Gastroesophageal sphincter (tissue), 4 donors: ENCODE results near the gene NPHP4. TPM values are rescaled to one million over a fixed set of nuclear protein-coding genes. Genes with fewer than 3 reads are reported as not detected.

Experiments used
- ATAC-seq: fragments of 150-250 bp; one replicate; pipeline ENCODE4 v1.9.1; 2016; ENCODE audit warnings: mild to moderate bottlenecking, moderate library complexity
- H3K27ac ChIP-seq, 4 donors: fragments of 200-600 bp; sonication (generic) in 3 of 4; 1 replicate in 3 of 4; 2 replicates in 1 of 4; pipeline ENCODE4 v1.5.1; 2016 to 2019
- H3K27me3 ChIP-seq: fragments of 200-600 bp; sonication (generic); one replicate; pipeline ENCODE4 v1.5.1; 2019
- H3K36me3 ChIP-seq, 2 donors: fragments of 200-600 bp; sonication (generic); one replicate each; pipeline ENCODE4 v1.5.1; 2019; ENCODE audit warnings: control low read depth in 1 of 2
- H3K4me1 ChIP-seq, 3 donors: fragments of 200-600 bp; sonication (generic); 1 replicate in 2 of 3; 2 replicates in 1 of 3; pipeline ENCODE4 v1.5.1; 2016 to 2019; ENCODE audit warnings: control low read depth in 2 of 3
- H3K4me3 ChIP-seq, 2 donors: fragments of 200-600 bp; sonication (generic); one replicate each; pipeline ENCODE4 v1.5.1; 2019; ENCODE audit warnings: mild to moderate bottlenecking in 1 of 2, moderate library complexity in 1 of 2
- H3K9me3 ChIP-seq, 3 donors: fragments of 200-600 bp; sonication (generic); one replicate each; pipeline ENCODE4 v1.5.1; 2017 to 2019; ENCODE audit warnings: control low read depth in 2 of 3
- CTCF ChIP-seq, 4 experiments: fragments of 200-600 bp in 2 of 4; fragments of 450-650 bp in 2 of 4; sonication (generic) in 1 of 4; IDR thresholded peaks; one replicate each; pipeline ENCODE4 v1.5.1; 2017 to 2019; ENCODE audit warnings: antibody characterized with exemption in 4 of 4, mild to moderate bottlenecking in 2 of 4, moderate library complexity in 2 of 4
- EP300 ChIP-seq: sonication (generic); formaldehyde crosslinking; IDR thresholded peaks from one replicate; pipeline ENCODE4 v1.6.1; 2017; ENCODE audit warnings: antibody characterized with exemption, mild to moderate bottlenecking
- POLR2A ChIP-seq, 2 donors: fragments of 450-650 bp; IDR thresholded peaks; one replicate each; pipeline ENCODE4 v1.6.1; 2017; ENCODE audit warnings: antibody characterized with exemption in 2 of 2, mild to moderate bottlenecking in 2 of 2, moderate library complexity in 1 of 2
- POLR2AphosphoS5 ChIP-seq: sonication (generic); formaldehyde crosslinking; IDR thresholded peaks from one replicate; pipeline ENCODE4 v1.6.1; 2017; ENCODE audit warnings: antibody characterized with exemption
- WGBS, 2 donors: methylation state at CpG; one replicate each; pipeline ENCODE4 v1.1.5; 2018; ENCODE audit warnings: low coverage in 1 of 2; 5-methylcytosine and 5-hydroxymethylcytosine counted together
- total RNA-seq, 4 donors: library from RNA; depleted of rRNA; stranded (reverse); fragments of >200 nt; gene quantifications; one replicate each; pipeline ENCODE4 v1.1.0, GENCODE V29; 2016

The NPHP4 gene
- total RNA-seq, 4 donors from 2014 or later: 5.7 to 9.7 (median 6.2) TPM

GRCh38 chr1:5877683-5878530 is 114.3 kb downstream of the NPHP4 start:
- Histone ChIP-seq H3K36me3 (peaks cover 0 to 99% of the 10 kb centered on the region in 2 donors), H3K4me3 (no peak overlapping the region), H3K4me1 (no peaks in the 10 kb centered on the region), H3K27me3 (no peaks in the 10 kb centered on the region), H3K27ac (no peak overlapping the region), H3K9me3 (peaks cover 0 to 16% (median 0%) of the 10 kb centered on the region in 3 donors)
- TF ChIP-seq EP300 (no peak), POLR2A (IDR thresholded peaks at IDR 0.05) (no peak), CTCF (IDR thresholded peaks at IDR 0.05) (no peak), POLR2AphosphoS5 (no peak)
- ATAC-seq: no peak
- 75 to 94% methylated on average over 2 to 6 of the region's 20 CpGs for WGBS, 2 donors

GRCh38 chr1:5877001-5877400 is 115.2 kb downstream of the NPHP4 start:
- H3K36me3 ChIP-seq: peaks cover 0 to 99% of the 10 kb centered on the region in 2 donors
- no CpG with 5 or more reads among the region's 22 CpGs for WGBS, 2 donors
- ATAC-seq: no peak
- no peak for TF ChIP-seq POLR2AphosphoS5
- TF ChIP-seq POLR2A (IDR thresholded peaks at IDR 0.05): no peak
- no peak for TF ChIP-seq CTCF (IDR thresholded peaks at IDR 0.05)
- no peak for TF ChIP-seq EP300
- no peaks in the 10 kb centered on the region for H3K4me1 ChIP-seq
- H3K4me3 ChIP-seq: no peak overlapping the region
- H3K9me3 ChIP-seq: peaks cover 0 to 16% (median 0%) of the 10 kb centered on the region in 3 donors
- H3K27ac ChIP-seq: no peak overlapping the region
- H3K27me3 ChIP-seq: no peaks in the 10 kb centered on the region

GRCh38 chr1:5876094-5876650 is 116.1 kb downstream of the NPHP4 start:
- Histone ChIP-seq H3K9me3 (peaks cover 0 to 16% (median 0%) of the 10 kb centered on the region in 3 donors), H3K27me3 (no peaks in the 10 kb centered on the region), H3K27ac (no peak overlapping the region), H3K36me3 (peaks cover 0 to 99% of the 10 kb centered on the region in 2 donors), H3K4me1 (no peaks in the 10 kb centered on the region), H3K4me3 (no peak overlapping the region)
- 71 to 100% methylated on average over 1 to 6 of the region's 7 CpGs for WGBS, 2 donors
- ATAC-seq: no peak
- no peak for TF ChIP-seq POLR2AphosphoS5
- TF ChIP-seq POLR2A (IDR thresholded peaks at IDR 0.05): no peak
- TF ChIP-seq CTCF (IDR thresholded peaks at IDR 0.05): no peak
- TF ChIP-seq EP300: no peak

- H3K36me3 ChIP-seq: peaks cover 0 to 99% of the 10 kb centered on the region in 2 donors
Observed at GRCh38 chr1:5875345-5875910, 116.8 kb downstream of the NPHP4 start.

More at GRCh38 chr1:5875345-5875910, 116.8 kb downstream of the NPHP4 start:
- WGBS, 2 donors: no CpG with 5 or more reads among the region's 15 CpGs
- Histone ChIP-seq H3K9me3 (peaks cover 0 to 16% (median 0%) of the 10 kb centered on the region in 3 donors), H3K27me3 (no peaks in the 10 kb centered on the region), H3K27ac (no peak overlapping the region), H3K4me3 (no peak overlapping the region), H3K4me1 (no peaks in the 10 kb centered on the region)
- TF ChIP-seq EP300 (no peak), CTCF (IDR thresholded peaks at IDR 0.05) (no peak), POLR2A (IDR thresholded peaks at IDR 0.05) (no peak), POLR2AphosphoS5 (no peak)
- ATAC-seq: no peak
